Endothelial cell of umbilical vein (primary cell): ENCODE data around the gene SPATA31E1.

Experiments used
- EZH2 ChIP-seq: IDR thresholded peaks from 2 replicates; pipeline ENCODE4 v1.6.1; 2012; ENCODE audit warnings: borderline replicate concordance, low read depth, mild to moderate bottlenecking, moderate library complexity, low read length, inconsistent platforms; ENCODE audit not compliant: severe bottlenecking
- JUN ChIP-seq: IDR thresholded peaks from 2 replicates; pipeline ENCODE4 v1.6.1; 2011; ENCODE audit warnings: borderline replicate concordance, low read depth; ENCODE audit not compliant: insufficient read length, insufficient read depth
- POLR2A ChIP-seq: IDR thresholded peaks from 2 replicates; pipeline ENCODE4 v1.6.1; 2012; ENCODE audit warnings: low read depth, mild to moderate bottlenecking, control low read depth, low read length
- POLR2AphosphoS5 ChIP-seq: IDR thresholded peaks from 2 replicates; pipeline ENCODE4 v1.6.1; 2012; ENCODE audit warnings: low read depth, mild to moderate bottlenecking, control low read depth, low read length, moderate library complexity; ENCODE audit not compliant: insufficient read depth
- TF ChIP-seq, protein P1 (sequence below), 2 donors: IDR thresholded peaks; 1 replicate in 1 of 2; 2 replicates in 1 of 2; pipeline ENCODE4 v1.5.1; 2011; ENCODE audit warnings: low read length in 2 of 2, mild to moderate bottlenecking in 2 of 2, moderate library complexity in 2 of 2, control low read depth in 1 of 2, inconsistent platforms in 1 of 2, low read depth in 1 of 2; ENCODE audit not compliant: insufficient read depth in 1 of 2; ENCODE audit errors: extremely low read depth in 1 of 2

DNA sequence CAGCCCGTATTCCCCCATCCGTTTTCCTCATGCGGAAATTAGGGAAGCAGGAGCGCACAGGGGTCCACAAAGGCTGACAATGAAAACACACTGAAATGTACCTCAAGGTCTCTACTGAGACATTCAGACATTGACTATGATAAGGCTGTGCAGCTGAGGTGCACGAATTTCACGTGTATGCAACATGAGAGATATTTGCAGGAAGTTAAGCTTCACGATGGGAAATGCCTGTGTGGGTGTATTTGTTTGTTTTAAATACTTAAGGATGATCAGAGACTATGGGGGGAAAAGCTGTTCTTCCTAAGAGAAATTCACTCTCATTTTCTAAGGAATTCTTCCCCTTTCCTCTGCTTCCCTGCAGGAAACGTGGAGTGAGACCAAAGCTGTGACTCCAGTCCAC lies 2.6 kb upstream of the SPATA31E1 start:
- TF ChIP-seq POLR2AphosphoS5 (no peak), POLR2A (no peak), JUN (no peak), EZH2 (no peak)
- TF ChIP-seq, protein P1, sequence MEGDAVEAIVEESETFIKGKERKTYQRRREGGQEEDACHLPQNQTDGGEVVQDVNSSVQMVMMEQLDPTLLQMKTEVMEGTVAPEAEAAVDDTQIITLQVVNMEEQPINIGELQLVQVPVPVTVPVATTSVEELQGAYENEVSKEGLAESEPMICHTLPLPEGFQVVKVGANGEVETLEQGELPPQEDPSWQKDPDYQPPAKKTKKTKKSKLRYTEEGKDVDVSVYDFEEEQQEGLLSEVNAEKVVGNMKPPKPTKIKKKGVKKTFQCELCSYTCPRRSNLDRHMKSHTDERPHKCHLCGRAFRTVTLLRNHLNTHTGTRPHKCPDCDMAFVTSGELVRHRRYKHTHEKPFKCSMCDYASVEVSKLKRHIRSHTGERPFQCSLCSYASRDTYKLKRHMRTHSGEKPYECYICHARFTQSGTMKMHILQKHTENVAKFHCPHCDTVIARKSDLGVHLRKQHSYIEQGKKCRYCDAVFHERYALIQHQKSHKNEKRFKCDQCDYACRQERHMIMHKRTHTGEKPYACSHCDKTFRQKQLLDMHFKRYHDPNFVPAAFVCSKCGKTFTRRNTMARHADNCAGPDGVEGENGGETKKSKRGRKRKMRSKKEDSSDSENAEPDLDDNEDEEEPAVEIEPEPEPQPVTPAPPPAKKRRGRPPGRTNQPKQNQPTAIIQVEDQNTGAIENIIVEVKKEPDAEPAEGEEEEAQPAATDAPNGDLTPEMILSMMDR (IDR thresholded peaks at IDR 0.05; ENCODE audit: extremely low read depth in 1 of 2, insufficient read depth in 1 of 2, low read depth in 1 of 2, low read length in 2 of 2): no peak
